Hepatocyte (in vitro differentiated cells): ENCODE measurements around the gene PAX6. TPM values are rescaled to one million over a fixed set of nuclear protein-coding genes. Genes with fewer than 3 reads are reported as not detected.

Experiments used
- DNase-seq: peaks from one replicate; pipeline ENCODE4 v3.0.0-alpha.2; 2016; ENCODE audit warnings: low spot score
- H2AFZ ChIP-seq: fragments of 200-600 bp; sonication (generic); 2 replicates; pipeline ENCODE4 v1.6.0; 2016; ENCODE audit warnings: antibody characterized with exemption, mild to moderate bottlenecking
- H3K27ac ChIP-seq: fragments of 200-600 bp; sonication (generic); 2 replicates; pipeline ENCODE4 v1.5.1; 2016; ENCODE audit warnings: mild to moderate bottlenecking
- H3K27me3 ChIP-seq: fragments of 200-600 bp; sonication (generic); 2 replicates; pipeline ENCODE4 v1.6.1; 2016
- H3K36me3 ChIP-seq: fragments of 200-600 bp; sonication (generic); replicated peaks from 2 replicates; pipeline ENCODE4 v1.5.1; 2016; ENCODE audit warnings: low read depth; ENCODE audit not compliant: insufficient read depth
- H3K4me1 ChIP-seq: fragments of 200-600 bp; sonication (generic); 2 replicates; pipeline ENCODE4 v1.5.1; 2016; ENCODE audit warnings: mild to moderate bottlenecking, moderate library complexity; ENCODE audit not compliant: insufficient read depth
- H3K4me2 ChIP-seq: fragments of 200-600 bp; sonication (generic); 2 replicates; pipeline ENCODE4 v1.6.0; 2016
- H3K4me3 ChIP-seq: fragments of 200-600 bp; sonication (generic); 2 replicates; pipeline ENCODE4 v1.5.1; 2016; ENCODE audit warnings: mild to moderate bottlenecking
- H3K79me2 ChIP-seq: fragments of 200-600 bp; sonication (generic); 2 replicates; pipeline ENCODE4 v1.6.0; 2017; ENCODE audit warnings: mild to moderate bottlenecking
- H3K9me2 ChIP-seq: fragments of 200-600 bp; sonication (generic); replicated peaks from 2 replicates; pipeline ENCODE4 v1.6.0; 2017; ENCODE audit warnings: mild to moderate bottlenecking; ENCODE audit not compliant: insufficient read depth
- H3K9me3 ChIP-seq: fragments of 200-600 bp; sonication (generic); 2 replicates; pipeline ENCODE4 v1.5.1; 2016; ENCODE audit warnings: low read depth, mild to moderate bottlenecking
- H4K20me1 ChIP-seq: fragments of 200-600 bp; sonication (generic); 2 replicates; pipeline ENCODE4 v1.6.0; 2016; ENCODE audit warnings: mild to moderate bottlenecking; ENCODE audit not compliant: insufficient read depth, poor library complexity, severe bottlenecking
- EZH2 ChIP-seq: fragments of 200-600 bp; sonication (generic); IDR thresholded peaks from 2 replicates; pipeline ENCODE4 v1.6.1; 2016; ENCODE audit warnings: antibody characterized with exemption, mild to moderate bottlenecking, borderline replicate concordance
- EZH2phosphoT487 ChIP-seq: fragments of 200-600 bp; sonication (generic); IDR thresholded peaks from one replicate; pipeline ENCODE4 v1.6.1; 2018; ENCODE audit warnings: antibody characterized with exemption, mild to moderate bottlenecking, low read depth, moderate library complexity; ENCODE audit not compliant: unreplicated experiment, severe bottlenecking
- WGBS: methylation state at CpG from one replicate; pipeline ENCODE4 v1.1.6; 2016; ENCODE audit warnings: low lambda C conversion rate; ENCODE audit errors: missing lambda C conversion rate; 5-methylcytosine and 5-hydroxymethylcytosine counted together
- polyA plus RNA-seq: library from polyadenylated mRNA; unstranded; fragments of >200 nt; fragmentation: Nextera tagmentation; extraction: Ambion mirVana; gene quantifications from 2 replicates; pipeline ENCODE4 v1.2.1, GENCODE V29; 2016
- total RNA-seq: library from RNA; depleted of rRNA; stranded (reverse); fragments of >200 nt; gene quantifications from 2 replicates; pipeline ENCODE4 v1.2.3, GENCODE V29; 2014
- TF ChIP-seq, protein P1 (sequence below): fragments of 200-600 bp; sonication (generic); IDR thresholded peaks from 2 replicates; pipeline ENCODE4 v1.5.1; 2016; ENCODE audit warnings: antibody characterized with exemption, mild to moderate bottlenecking; ENCODE audit not compliant: poor library complexity

Gene PAX6
- total and polyA plus RNA-seq, 2 experiments from 2014 or later = 0.21 to 0.70 TPM

DNA sequence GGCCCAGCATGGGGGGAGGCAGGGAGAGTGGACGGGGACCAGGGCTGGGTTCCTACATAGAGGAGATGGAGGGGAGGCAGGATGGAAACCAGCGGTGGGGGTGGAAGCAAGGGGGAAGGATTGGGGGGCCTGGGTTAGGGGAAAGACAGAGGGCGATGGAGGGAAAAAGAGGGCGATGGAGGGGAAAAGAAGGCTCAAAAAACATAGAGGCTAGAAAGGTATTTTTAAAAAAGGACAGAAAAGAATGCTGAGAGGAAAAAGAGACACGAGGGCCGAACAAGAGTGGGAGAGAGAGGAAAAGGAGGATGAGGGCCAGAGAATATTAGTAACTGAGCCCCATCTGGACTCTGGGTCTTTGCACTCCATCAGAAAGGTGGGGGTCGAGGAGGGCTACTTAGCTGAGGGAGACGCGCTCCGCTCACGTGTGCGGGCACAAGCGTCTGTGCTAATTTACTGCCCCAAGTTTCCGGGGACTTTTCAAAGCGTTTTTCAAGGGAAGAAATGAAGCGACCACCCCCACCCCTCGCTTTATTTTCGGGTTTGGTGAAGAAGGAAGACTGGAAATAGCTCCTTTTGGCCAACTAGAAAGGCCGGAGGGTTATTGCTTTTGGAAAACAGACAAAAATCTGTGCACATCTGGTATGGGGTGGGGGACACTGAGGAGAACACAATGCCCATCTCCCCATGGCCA is 14.5 kb downstream of the PAX6 start:
- no peaks in the 10 kb centered on the region for H3K36me3 ChIP-seq
- no peaks in the 10 kb centered on the region for H3K79me2 ChIP-seq
- no peak overlapping the region for H2AFZ ChIP-seq
- peaks cover 12% of the 10 kb centered on the region for H3K4me1 ChIP-seq
- H3K9me3 ChIP-seq = no peaks in the 10 kb centered on the region
- 37% methylated on average over 11 of the region's 19 CpGs for WGBS
- TF ChIP-seq EZH2phosphoT487 (peak; percentile 16), EZH2 (no peak)
- TF ChIP-seq, protein P1, sequence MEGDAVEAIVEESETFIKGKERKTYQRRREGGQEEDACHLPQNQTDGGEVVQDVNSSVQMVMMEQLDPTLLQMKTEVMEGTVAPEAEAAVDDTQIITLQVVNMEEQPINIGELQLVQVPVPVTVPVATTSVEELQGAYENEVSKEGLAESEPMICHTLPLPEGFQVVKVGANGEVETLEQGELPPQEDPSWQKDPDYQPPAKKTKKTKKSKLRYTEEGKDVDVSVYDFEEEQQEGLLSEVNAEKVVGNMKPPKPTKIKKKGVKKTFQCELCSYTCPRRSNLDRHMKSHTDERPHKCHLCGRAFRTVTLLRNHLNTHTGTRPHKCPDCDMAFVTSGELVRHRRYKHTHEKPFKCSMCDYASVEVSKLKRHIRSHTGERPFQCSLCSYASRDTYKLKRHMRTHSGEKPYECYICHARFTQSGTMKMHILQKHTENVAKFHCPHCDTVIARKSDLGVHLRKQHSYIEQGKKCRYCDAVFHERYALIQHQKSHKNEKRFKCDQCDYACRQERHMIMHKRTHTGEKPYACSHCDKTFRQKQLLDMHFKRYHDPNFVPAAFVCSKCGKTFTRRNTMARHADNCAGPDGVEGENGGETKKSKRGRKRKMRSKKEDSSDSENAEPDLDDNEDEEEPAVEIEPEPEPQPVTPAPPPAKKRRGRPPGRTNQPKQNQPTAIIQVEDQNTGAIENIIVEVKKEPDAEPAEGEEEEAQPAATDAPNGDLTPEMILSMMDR = no peak
- no peaks in the 10 kb centered on the region for H4K20me1 ChIP-seq
- H3K27ac ChIP-seq = no peak overlapping the region
- H3K4me3 ChIP-seq = no peak overlapping the region
- DNase-seq = no peak
- H3K9me2 ChIP-seq = no peaks in the 10 kb centered on the region
- peaks cover 93% of the 10 kb centered on the region for H3K27me3 ChIP-seq
- no peak overlapping the region for H3K4me2 ChIP-seq

DNA sequence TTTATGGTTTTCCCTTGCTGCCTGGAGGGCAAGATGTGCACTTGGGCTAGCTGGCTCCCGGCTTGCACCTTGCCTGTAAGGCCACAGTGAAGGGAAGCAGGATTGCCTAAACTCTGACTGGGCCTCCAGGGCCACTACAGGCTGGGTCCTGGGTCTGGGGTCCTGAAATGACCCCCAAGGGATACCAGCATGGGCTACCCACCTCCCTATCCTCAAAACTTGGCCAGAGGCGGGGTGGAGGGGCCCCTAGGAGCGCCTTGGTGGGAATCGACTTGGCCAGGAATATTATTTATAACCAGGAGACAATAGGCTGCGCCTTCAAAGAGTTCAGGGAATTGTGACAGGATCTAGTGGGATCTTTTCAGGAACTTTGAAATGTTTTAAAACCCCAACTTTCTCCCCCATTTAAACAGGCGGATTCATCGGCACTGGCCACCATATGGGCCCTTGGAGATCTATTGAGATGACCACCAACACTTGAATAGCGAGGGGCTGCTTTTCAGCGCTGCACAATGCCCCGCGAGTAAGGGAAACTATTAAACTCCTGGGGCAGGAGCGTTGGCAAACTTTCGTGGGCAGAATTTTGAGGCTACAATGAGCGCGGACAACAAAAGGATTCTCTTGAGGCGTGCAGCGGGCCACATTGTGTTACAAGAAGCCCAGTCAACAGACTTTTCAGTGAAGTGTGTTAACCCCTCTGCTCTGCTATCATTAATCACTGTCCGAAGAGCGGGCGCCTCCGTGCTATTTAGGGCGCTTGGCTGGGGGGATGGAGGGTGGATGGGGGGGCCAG is 15.2 kb downstream of the PAX6 start:
- Histone ChIP-seq H3K27me3 (peaks cover 93% of the 10 kb centered on the region), H3K27ac (no peak overlapping the region), H2AFZ (no peak overlapping the region), H3K9me3 (no peaks in the 10 kb centered on the region), H3K79me2 (no peaks in the 10 kb centered on the region), H3K36me3 (no peaks in the 10 kb centered on the region), H3K4me1 (peaks cover 12% of the 10 kb centered on the region), H3K4me3 (no peak overlapping the region), H3K9me2 (no peaks in the 10 kb centered on the region), H3K4me2 (no peak overlapping the region), H4K20me1 (no peaks in the 10 kb centered on the region)
- WGBS = 46% methylated on average over 21 of the region's 22 CpGs
- DNase-seq = no peak
- TF ChIP-seq EZH2phosphoT487 (no peak), EZH2 (no peak)
- TF ChIP-seq, protein P1 = no peak

DNA sequence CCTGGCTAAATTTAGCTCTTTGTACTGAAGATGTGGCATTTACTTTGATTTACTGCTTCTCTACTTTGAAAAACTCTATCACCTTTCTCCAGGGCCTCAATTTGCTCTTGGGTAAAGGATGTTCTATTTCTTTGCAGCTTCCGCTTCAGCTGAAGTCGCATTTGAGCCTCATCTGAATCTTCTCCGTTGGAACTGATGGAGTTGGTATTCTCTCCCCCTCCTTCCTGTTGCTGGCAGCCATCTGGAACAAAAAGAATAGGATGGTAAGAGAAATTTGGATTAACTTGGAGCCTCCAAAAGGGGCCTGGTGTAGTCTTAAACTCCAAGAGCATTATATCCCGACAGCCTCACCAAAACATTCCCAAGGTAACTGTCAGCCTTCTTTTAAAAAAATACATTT is 16.6 kb downstream of the PAX6 start:
- no peak for DNase-seq
- Histone ChIP-seq H3K27ac (no peak overlapping the region), H2AFZ (no peak overlapping the region), H4K20me1 (no peaks in the 10 kb centered on the region), H3K36me3 (no peaks in the 10 kb centered on the region), H3K4me1 (peaks cover 12% of the 10 kb centered on the region), H3K4me2 (no peak overlapping the region), H3K4me3 (no peak overlapping the region), H3K27me3 (peaks cover 83% of the 10 kb centered on the region), H3K9me2 (no peaks in the 10 kb centered on the region), H3K79me2 (no peaks in the 10 kb centered on the region), H3K9me3 (no peaks in the 10 kb centered on the region)
- 73% methylated on average over 4 of the region's 4 CpGs for WGBS
- no peak for TF ChIP-seq EZH2
- TF ChIP-seq EZH2phosphoT487 = no peak
- TF ChIP-seq, protein P1 = no peak
